Ascending aorta (tissue), 2 donors: ENCODE results near the gene CCBE1. TPM values are rescaled to one million over a fixed set of nuclear protein-coding genes. Genes with fewer than 3 reads are reported as not detected.
"Not testable (repeated sequence)": the region's sequence is repeated elsewhere in the genome, so short reads cannot be mapped to it uniquely, and the experiment has no call there.

Experiments used
- DNase-seq, 2 donors: peaks; one replicate each; pipeline ENCODE4 v3.0.0-alpha.2; 2019; ENCODE audit warnings: low spot score in 2 of 2
- H3K27ac ChIP-seq, 2 donors: fragments of 200-600 bp; sonication (generic); one replicate each; pipeline ENCODE4 v1.5.1; 2016 to 2017; ENCODE audit warnings: mild to moderate bottlenecking in 1 of 2
- H3K27me3 ChIP-seq: fragments of 200-600 bp; sonication (generic); one replicate; pipeline ENCODE4 v1.5.1; 2017
- H3K36me3 ChIP-seq, 2 donors: fragments of 200-600 bp; sonication (generic); one replicate each; pipeline ENCODE4 v1.5.1; 2016
- H3K4me1 ChIP-seq, 2 donors: fragments of 200-600 bp; sonication (generic); one replicate each; pipeline ENCODE4 v1.5.1; 2016 to 2017; ENCODE audit warnings: mild to moderate bottlenecking in 1 of 2
- H3K4me3 ChIP-seq, 2 donors: fragments of 200-600 bp; sonication (generic); one replicate each; pipeline ENCODE4 v1.5.1; 2016 to 2017; ENCODE audit warnings: mild to moderate bottlenecking in 1 of 2
- H3K9me3 ChIP-seq, 2 donors: fragments of 200-600 bp; sonication (generic); one replicate each; pipeline ENCODE4 v1.5.1; 2016
- intact Hi-C: fragments of 100-400 bp; cut with DNase I; formaldehyde crosslinking; loops from one replicate; pipeline ENCODE4 v1.15.1; 2023
- total RNA-seq: library from RNA; depleted of rRNA; stranded (reverse); fragments of >200 nt; gene quantifications from one replicate; pipeline ENCODE4 v1.1.0, GENCODE V29; 2016
- TF ChIP-seq, protein P1 (sequence below), 3 experiments: fragments of 200-600 bp in 2 of 3; fragments of 450-650 bp in 1 of 3; sonication (generic) in 2 of 3; IDR thresholded peaks; one replicate each; pipeline ENCODE4 v1.5.1; 2016 to 2019; ENCODE audit warnings: antibody characterized with exemption in 3 of 3, mild to moderate bottlenecking in 1 of 3, moderate library complexity in 1 of 3

Gene CCBE1
- total RNA-seq, 1 donor from 2014 or later: 0.32 TPM

DNA sequence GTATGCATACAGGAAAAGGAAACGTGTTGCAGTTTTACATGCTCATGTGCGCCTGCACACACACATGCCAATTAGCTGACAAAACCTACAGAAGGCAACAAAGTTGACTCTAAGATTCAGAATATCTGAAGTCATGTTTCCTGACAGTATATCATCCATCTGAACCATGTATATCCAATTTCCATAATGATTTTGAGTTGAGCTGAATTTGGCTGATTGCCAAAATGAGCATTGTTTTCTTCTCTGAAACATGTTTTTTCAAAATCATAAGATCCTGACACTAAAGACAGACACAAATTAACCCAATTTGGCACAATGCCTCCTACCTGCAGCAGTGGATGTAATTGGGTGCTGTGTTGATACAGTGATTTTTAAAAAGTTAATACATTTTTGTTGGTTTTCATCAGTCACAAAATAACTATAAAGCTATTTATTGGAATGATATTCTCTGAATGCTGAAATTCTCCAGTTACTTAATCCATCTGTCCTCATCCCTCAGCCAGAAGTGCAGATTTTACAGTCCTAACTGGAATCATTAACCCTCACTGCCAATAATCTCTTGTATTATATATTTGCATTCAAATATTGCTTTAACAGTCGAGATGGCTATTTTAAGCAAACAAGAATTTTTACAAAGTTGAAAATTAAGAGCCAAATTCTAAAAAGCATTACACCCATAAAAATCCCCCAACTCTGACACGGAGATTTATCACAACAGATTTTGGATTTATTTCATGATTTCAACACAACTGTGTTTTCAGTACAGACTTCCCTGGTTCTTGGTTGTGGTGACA lies 176.5 kb downstream of the CCBE1 start:
- TF ChIP-seq, protein P1, sequence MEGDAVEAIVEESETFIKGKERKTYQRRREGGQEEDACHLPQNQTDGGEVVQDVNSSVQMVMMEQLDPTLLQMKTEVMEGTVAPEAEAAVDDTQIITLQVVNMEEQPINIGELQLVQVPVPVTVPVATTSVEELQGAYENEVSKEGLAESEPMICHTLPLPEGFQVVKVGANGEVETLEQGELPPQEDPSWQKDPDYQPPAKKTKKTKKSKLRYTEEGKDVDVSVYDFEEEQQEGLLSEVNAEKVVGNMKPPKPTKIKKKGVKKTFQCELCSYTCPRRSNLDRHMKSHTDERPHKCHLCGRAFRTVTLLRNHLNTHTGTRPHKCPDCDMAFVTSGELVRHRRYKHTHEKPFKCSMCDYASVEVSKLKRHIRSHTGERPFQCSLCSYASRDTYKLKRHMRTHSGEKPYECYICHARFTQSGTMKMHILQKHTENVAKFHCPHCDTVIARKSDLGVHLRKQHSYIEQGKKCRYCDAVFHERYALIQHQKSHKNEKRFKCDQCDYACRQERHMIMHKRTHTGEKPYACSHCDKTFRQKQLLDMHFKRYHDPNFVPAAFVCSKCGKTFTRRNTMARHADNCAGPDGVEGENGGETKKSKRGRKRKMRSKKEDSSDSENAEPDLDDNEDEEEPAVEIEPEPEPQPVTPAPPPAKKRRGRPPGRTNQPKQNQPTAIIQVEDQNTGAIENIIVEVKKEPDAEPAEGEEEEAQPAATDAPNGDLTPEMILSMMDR (IDR thresholded peaks at IDR 0.05): no peak
- Histone ChIP-seq H3K9me3 (no peaks in the 10 kb centered on the region), H3K4me1 (peaks cover 0 to 3% of the 10 kb centered on the region in 2 donors), H3K27me3 (no peaks in the 10 kb centered on the region), H3K36me3 (no peaks in the 10 kb centered on the region), H3K27ac (no peak overlapping the region), H3K4me3 (no peak overlapping the region)
- intact Hi-C loops: no loop called here
- DNase-seq: no peak

DNA sequence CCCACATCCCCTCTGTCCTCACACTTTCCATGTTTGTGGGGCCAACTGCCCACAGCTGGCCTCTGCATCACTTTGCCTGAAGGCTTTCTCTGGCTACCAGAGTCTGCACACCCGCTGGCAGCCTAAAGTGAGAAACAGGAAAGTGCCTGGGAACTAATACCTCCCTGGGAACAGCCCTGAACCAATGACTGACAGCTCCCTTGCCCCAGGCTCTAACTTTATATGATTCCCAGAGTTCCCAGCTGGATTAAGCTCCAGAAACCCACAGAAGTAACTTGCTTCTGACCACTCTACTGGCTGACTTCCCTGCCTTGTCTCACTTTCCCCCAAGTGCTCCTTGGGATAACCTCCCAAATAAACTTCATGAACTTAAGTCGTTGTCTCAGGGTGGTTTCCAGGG lies 178.5 kb downstream of the CCBE1 start:
- intact Hi-C loops: no loop called here
- peaks cover 4 to 6% of the 10 kb centered on the region in 2 donors for H3K4me1 ChIP-seq
- H3K9me3 ChIP-seq: no peaks in the 10 kb centered on the region
- H3K36me3 ChIP-seq: no peaks in the 10 kb centered on the region
- H3K27ac ChIP-seq: no peak overlapping the region
- H3K4me3 ChIP-seq: no peak overlapping the region
- TF ChIP-seq, protein P1 (IDR thresholded peaks at IDR 0.05): no peak
- no peak for DNase-seq
- no peaks in the 10 kb centered on the region for H3K27me3 ChIP-seq

DNA sequence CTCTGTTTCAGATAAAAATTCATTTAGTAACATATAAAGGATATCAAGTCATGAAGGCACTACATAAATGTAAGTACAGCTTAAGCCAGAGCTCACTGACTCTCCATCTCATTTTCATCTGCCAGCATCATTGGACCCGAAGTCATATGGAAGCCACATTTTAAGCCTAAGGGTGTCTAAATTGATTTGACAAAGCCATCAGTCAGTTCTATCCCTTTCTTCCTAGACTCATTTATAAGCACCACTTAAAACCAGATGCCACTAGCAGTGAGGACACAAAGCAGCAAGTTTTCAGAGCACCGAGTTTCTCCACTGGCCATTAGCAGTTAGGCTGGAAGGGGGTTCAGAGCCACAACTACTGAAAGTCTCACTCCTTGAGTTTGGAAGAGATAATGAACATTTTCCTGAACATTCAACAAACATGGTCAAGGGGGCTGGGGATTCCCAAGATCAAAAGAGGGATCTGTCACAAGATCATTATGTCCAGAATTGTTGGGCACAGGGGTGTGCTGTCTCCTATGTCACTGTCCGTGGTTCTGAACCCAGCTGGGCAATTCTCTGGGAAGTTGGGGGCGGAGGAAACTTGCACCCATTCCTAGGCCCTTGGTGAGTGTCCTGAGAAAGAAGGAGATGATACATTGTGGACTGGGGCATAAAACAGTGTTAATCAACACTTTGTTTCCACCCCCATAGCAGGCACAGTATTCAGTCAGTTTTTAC lies 179.6 kb downstream of the CCBE1 start:
- Histone ChIP-seq H3K36me3 (no peaks in the 10 kb centered on the region), H3K4me1 (peaks cover 4 to 6% of the 10 kb centered on the region in 2 donors), H3K27ac (no peak overlapping the region), H3K4me3 (no peak overlapping the region), H3K27me3 (no peaks in the 10 kb centered on the region), H3K9me3 (no peaks in the 10 kb centered on the region)
- DNase-seq: no peak
- TF ChIP-seq, protein P1 (IDR thresholded peaks at IDR 0.05): no peak
- intact Hi-C loops: no loop called here

DNA sequence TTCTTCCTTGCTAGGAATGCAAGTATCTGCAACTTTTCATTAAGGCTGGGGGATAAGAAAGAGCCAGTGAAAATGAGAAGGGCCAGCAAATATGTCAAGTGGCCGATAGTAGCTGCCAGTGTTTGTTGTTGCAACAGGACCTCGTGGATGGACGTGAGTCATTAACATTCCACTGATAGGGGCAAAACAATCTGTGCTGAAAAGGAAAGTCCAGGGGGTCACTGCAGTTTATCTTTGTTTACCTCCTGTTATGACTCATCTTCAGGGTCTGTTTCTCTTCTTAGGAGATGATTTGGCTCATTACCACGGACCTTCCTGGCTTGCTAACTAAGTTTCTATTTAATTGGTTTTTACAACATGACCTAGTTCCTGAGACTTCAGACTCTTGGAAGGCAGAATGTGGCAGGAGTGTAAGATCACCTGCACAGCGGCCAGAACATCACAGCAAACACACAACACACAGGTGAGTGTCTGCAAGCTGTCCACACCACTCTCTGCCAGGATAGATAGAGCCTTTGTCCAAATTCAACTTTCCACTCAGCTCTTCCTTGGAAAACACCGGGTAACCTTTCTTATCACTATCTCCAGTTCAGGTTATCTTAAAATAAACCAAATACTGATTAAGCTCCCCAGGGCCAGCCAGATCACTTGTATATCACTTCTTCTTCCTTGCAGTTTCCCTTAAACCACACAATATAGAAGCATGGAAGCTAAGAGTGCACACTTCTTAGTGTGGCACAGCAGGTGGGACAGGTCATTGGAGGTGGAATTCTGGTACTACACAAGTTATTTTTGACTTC lies 180.7 kb downstream of the CCBE1 start:
- H3K27ac ChIP-seq: no peak overlapping the region
- intact Hi-C loops: no loop called here
- no peak for DNase-seq
- H3K4me3 ChIP-seq: no peak overlapping the region
- no peaks in the 10 kb centered on the region for H3K36me3 ChIP-seq
- no peaks in the 10 kb centered on the region for H3K27me3 ChIP-seq
- TF ChIP-seq, protein P1 (IDR thresholded peaks at IDR 0.05): no peak
- H3K4me1 ChIP-seq: peaks cover 4 to 6% of the 10 kb centered on the region in 2 donors
- H3K9me3 ChIP-seq: no peaks in the 10 kb centered on the region

DNA sequence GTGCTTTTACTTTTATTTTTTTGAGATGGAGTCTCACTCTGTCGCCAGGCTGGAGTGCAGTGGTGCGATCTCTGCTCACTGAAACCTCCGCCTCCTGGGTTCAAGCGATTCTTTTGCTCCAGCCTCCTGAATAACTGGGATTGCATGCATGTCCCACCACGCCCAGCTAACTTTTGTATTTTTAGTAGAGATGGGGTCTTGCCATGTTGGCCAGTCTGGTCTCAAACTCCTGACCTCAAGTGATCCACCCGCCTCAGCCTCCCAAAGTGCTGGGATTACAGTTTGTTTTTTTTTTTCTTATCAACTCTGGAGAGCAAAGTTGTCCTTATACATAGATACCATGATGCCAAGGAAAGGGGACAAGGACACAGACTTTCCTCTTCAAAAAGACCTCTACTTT lies 181.3 kb downstream of the CCBE1 start:
- H3K27me3 ChIP-seq, H3K4me1 ChIP-seq, DNase-seq, intact Hi-C loops, H3K9me3 ChIP-seq, H3K27ac ChIP-seq, H3K4me3 ChIP-seq, H3K36me3 ChIP-seq: not testable (repeated sequence)
